B cell (primary cell): ENCODE results near the gene LYSMD1. TPM values are rescaled to one million over a fixed set of nuclear protein-coding genes. Genes with fewer than 3 reads are reported as not detected.

ENCODE experiments used
- ATAC-seq: fragments of 200-7000 bp; cut with Tn5 transposase; one replicate; pipeline ENCODE4 v1.10.0; 2021; ENCODE audit warnings: low read depth, mild to moderate bottlenecking, moderate number of reproducible peaks, moderate library complexity
- CTCF ChIA-PET: fragments of 350-600 bp; sonication (Branson Sonifier 250); formaldehyde crosslinking; loops from one replicate; lab custom pipeline; 2021; ENCODE audit warnings: antibody characterized with exemption, inconsistent platforms; lab: Charles Lee
- POLR2A ChIA-PET: fragments of 350-600 bp; sonication (Branson Sonifier 250); formaldehyde crosslinking; loops from one replicate; lab custom pipeline; 2021; ENCODE audit warnings: antibody characterized with exemption; lab: Charles Lee
- DNase-seq: peaks from one replicate; pipeline ENCODE4 v3.0.0; 2013
- H2AFZ ChIP-seq: 2 replicates; pipeline ENCODE4 v1.6.1; 2012; ENCODE audit warnings: mild to moderate bottlenecking, low read depth, low read length; ENCODE audit not compliant: insufficient read depth, poor library complexity, severe bottlenecking
- H3K27ac ChIP-seq, 2 donors: 1 replicate in 1 of 2; 2 replicates in 1 of 2; pipeline ENCODE4 v1.5.1; 2012 to 2013; ENCODE audit warnings: low read length in 2 of 2, mild to moderate bottlenecking in 2 of 2, moderate library complexity in 1 of 2
- H3K27me3 ChIP-seq, 4 experiments: fragments of 200-600 bp in 1 of 4; sonication (generic) in 1 of 4; replicated peaks in 1 of 4; 1 replicate in 2 of 4; 2 replicates in 2 of 4; pipeline versions ENCODE4 v1.6.1 to v1.7.0; 2013 to 2016; ENCODE audit warnings: low read length in 3 of 4, mild to moderate bottlenecking in 2 of 4, mixed read lengths in 1 of 4, moderate library complexity in 1 of 4; ENCODE audit not compliant: insufficient read depth in 4 of 4, control insufficient read depth in 3 of 4; ENCODE audit errors: control extremely low read depth in 1 of 4
- H3K36me3 ChIP-seq, 2 experiments: replicated peaks in 1 of 2; 1 replicate in 1 of 2; 2 replicates in 1 of 2; pipeline versions ENCODE4 v1.6.1 to v1.7.1; 2013; ENCODE audit warnings: low read length in 1 of 2; ENCODE audit not compliant: insufficient read depth in 2 of 2, control insufficient read depth in 1 of 2; ENCODE audit errors: control extremely low read depth in 1 of 2, extremely low read depth in 1 of 2
- H3K4me1 ChIP-seq, 2 donors: fragments of 200-600 bp in 1 of 2; sonication (generic) in 1 of 2; 1 replicate in 1 of 2; 2 replicates in 1 of 2; pipeline versions ENCODE4 v1.5.1 to v1.6.1; 2013 to 2017; ENCODE audit warnings: low read length in 2 of 2; ENCODE audit not compliant: control insufficient read depth in 2 of 2, insufficient read depth in 2 of 2
- H3K4me2 ChIP-seq: replicated peaks from 2 replicates; pipeline ENCODE3; 2012; ENCODE audit warnings: mild to moderate bottlenecking, low read depth, low read length; ENCODE audit not compliant: poor library complexity, severe bottlenecking
- H3K4me3 ChIP-seq, 5 experiments: fragments of 200-600 bp in 1 of 5; sonication (generic) in 1 of 5; 1 replicate in 3 of 5; 2 replicates in 2 of 5; pipeline versions ENCODE4 v1.5.1 to v1.7.0; 2011 to 2016; ENCODE audit warnings: low read length in 4 of 5, mild to moderate bottlenecking in 4 of 5, low read depth in 2 of 5, control low read depth in 1 of 5, moderate library complexity in 1 of 5; ENCODE audit not compliant: insufficient read depth in 1 of 5; ENCODE audit errors: control extremely low read depth in 1 of 5, extremely low read depth in 1 of 5
- H3K79me2 ChIP-seq: fragments of 200-600 bp; sonication (generic); one replicate; pipeline ENCODE4 v1.6.0; 2016; ENCODE audit warnings: low read length; ENCODE audit not compliant: control insufficient read depth, insufficient read depth
- H3K9ac ChIP-seq: fragments of 200-600 bp; sonication (generic); 2 replicates; pipeline ENCODE4 v1.6.1; 2017; ENCODE audit warnings: mild to moderate bottlenecking, low read length, moderate library complexity
- H3K9me3 ChIP-seq, 3 donors: one replicate each; pipeline versions ENCODE4 v1.6.1 to v1.7.1; 2013; ENCODE audit warnings: low read length in 2 of 3; ENCODE audit not compliant: control insufficient read depth in 2 of 3, insufficient read depth in 1 of 3; ENCODE audit errors: control extremely low read depth in 1 of 3
- H4K20me1 ChIP-seq: 2 replicates; pipeline ENCODE4 v1.6.0; 2012; ENCODE audit warnings: mild to moderate bottlenecking, low read length; ENCODE audit not compliant: insufficient read depth, control insufficient read depth, poor library complexity, severe bottlenecking
- H3K27ac Mint-ChIP-seq: one replicate; pipeline ENCODE4 v1.8.0; 2021; ENCODE audit warnings: mixed read lengths
- H3K27me3 Mint-ChIP-seq: one replicate; pipeline ENCODE4 v1.8.0; 2021; ENCODE audit warnings: mixed read lengths
- H3K4me1 Mint-ChIP-seq: one replicate; pipeline ENCODE4 v1.8.0; 2021; ENCODE audit warnings: mixed read lengths
- H3K4me3 Mint-ChIP-seq: one replicate; pipeline ENCODE4 v1.8.0; 2021; ENCODE audit warnings: mixed read lengths
- H3K9me3 Mint-ChIP-seq: one replicate; pipeline ENCODE4 v1.8.0; 2022; ENCODE audit warnings: mixed read lengths; ENCODE audit not compliant: insufficient read depth
- EZH2 ChIP-seq: IDR thresholded peaks from 2 replicates; pipeline ENCODE4 v1.6.1; 2012; ENCODE audit warnings: borderline replicate concordance, low read depth, mild to moderate bottlenecking, moderate library complexity, low read length; ENCODE audit not compliant: insufficient read depth, poor library complexity, severe bottlenecking
- WGBS: methylation state at CpG from one replicate; pipeline ENCODE4 v1.1.5; 2013; ENCODE audit warnings: missing lambda C conversion rate; ENCODE audit not compliant: insufficient coverage; 5-methylcytosine and 5-hydroxymethylcytosine counted together
- intact Hi-C: fragments of 100-400 bp; cut with micrococcal nuclease; formaldehyde crosslinking; loops from one replicate; pipeline ENCODE4 v1.10.0; 2022
- polyA plus RNA-seq: library from polyadenylated mRNA; depleted of rRNA; stranded (reverse); fragments of >200 nt; gene quantifications from 2 replicates; pipeline ENCODE4 v1.2.3, GENCODE V29; 2012
- total RNA-seq, 2 donors: library from RNA; stranded (reverse); fragments of 120-200 nt in 1 of 2; gene quantifications; 1 replicate in 1 of 2; 2 replicates in 1 of 2; pipeline versions ENCODE4 v1.2.3 to v1.2.4, GENCODE V29; 2013 to 2022
- TF ChIP-seq, protein P1 (sequence below): fragments of 200-600 bp; IDR thresholded peaks from one replicate; pipeline ENCODE4 v1.8.0; 2022; ENCODE audit warnings: antibody characterized with exemption, mild to moderate bottlenecking

Gene LYSMD1
- total and polyA plus RNA-seq, 2 donors (not counting 1 experiment from before 2014, with no cell fraction given) = 1.4 to 5.8 TPM

DNA sequence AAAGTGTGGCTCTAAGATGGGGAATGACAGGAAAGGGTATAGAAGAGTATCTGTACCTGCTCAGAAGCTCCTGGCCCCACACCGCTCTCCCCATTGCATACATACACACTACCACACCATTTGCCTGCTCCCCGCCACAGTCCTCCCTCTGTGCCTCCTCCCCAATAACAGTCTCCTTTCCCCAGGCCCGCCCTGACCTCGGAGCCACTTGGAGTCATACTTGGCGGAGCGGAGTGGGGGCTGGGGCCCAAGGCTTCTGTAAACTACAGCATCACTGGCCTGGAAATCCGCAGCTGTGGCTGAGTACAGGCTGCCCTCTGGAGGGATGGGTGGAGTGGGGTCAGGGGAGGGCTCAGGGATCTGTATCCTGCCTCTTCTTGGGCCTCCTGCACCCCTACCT is 27.9 kb downstream of the LYSMD1 start:
- H3K27ac Mint-ChIP-seq = no peak overlapping the region
- H3K4me3 Mint-ChIP-seq = no peak overlapping the region
- peaks cover 3% of the 10 kb centered on the region for H3K4me1 Mint-ChIP-seq
- H3K9me3 ChIP-seq = no peaks in the 10 kb centered on the region
- H2AFZ ChIP-seq = no peak overlapping the region
- H3K36me3 ChIP-seq = no peaks in the 10 kb centered on the region
- POLR2A ChIA-PET = no interaction called here
- no peaks in the 10 kb centered on the region for H3K27me3 ChIP-seq
- H3K27me3 Mint-ChIP-seq = no peaks in the 10 kb centered on the region
- no peak overlapping the region for H3K27ac ChIP-seq
- DNase-seq = no peak
- no peaks in the 10 kb centered on the region for H4K20me1 ChIP-seq
- 97% methylated on average over 6 of the region's 7 CpGs for WGBS
- no peak overlapping the region for H3K4me3 ChIP-seq
- H3K4me1 ChIP-seq = peaks cover 0 to 4% of the 10 kb centered on the region in 2 donors
- intact Hi-C loops = no loop called here
- H3K79me2 ChIP-seq = no peaks in the 10 kb centered on the region
- no peak overlapping the region for H3K4me2 ChIP-seq
- CTCF ChIA-PET = no interaction called here
- no peak overlapping the region for H3K9ac ChIP-seq
- H3K9me3 Mint-ChIP-seq = no peaks in the 10 kb centered on the region
- no peak for TF ChIP-seq EZH2
- TF ChIP-seq, protein P1, sequence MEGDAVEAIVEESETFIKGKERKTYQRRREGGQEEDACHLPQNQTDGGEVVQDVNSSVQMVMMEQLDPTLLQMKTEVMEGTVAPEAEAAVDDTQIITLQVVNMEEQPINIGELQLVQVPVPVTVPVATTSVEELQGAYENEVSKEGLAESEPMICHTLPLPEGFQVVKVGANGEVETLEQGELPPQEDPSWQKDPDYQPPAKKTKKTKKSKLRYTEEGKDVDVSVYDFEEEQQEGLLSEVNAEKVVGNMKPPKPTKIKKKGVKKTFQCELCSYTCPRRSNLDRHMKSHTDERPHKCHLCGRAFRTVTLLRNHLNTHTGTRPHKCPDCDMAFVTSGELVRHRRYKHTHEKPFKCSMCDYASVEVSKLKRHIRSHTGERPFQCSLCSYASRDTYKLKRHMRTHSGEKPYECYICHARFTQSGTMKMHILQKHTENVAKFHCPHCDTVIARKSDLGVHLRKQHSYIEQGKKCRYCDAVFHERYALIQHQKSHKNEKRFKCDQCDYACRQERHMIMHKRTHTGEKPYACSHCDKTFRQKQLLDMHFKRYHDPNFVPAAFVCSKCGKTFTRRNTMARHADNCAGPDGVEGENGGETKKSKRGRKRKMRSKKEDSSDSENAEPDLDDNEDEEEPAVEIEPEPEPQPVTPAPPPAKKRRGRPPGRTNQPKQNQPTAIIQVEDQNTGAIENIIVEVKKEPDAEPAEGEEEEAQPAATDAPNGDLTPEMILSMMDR = no peak
- ATAC-seq = no peak

DNA sequence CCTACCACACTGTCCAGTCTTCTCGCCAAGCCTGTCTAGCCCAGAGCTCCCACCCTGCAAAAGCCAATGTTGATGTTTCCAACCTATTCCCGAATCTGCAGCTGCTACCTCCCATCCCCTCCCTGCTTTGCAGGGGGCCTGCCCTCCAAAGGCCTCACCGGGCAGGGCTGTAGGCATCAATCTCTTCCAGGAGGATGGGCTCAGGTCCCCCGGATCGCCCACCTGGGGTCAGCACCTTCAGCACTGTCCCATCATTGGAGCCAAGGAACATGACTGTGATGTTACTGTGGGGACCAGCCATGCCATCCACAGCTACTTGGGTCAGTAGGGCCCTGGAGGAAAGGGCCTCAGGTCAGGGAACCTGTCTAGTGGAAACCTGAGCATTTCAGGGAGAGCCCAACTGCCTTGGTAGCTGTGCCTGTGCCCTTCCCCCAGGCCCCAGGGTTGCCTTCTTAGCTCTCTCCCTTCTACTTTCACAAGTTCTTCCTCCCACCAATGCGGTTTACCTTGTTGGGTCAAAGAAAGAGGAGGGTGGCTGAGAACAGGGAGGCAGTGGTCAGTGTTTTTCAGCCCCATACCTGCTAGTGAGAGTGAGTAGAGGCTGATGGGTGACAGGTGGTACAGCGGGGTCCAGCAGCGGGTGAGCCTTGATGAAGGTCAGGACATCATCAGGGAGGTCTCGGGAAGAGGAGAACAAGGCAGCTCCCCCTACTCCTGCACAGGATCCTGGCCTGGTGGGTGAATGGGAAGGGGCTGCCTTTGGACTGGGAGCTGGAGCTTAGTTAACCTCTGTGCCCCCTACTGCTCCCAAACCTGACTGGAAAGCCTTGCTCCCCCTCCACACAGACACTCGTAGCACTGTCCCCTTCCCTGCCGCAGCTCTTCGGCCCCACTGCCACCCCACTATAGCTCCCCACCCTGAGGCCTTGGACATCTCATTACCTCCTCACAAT is 30.0 kb downstream of the LYSMD1 start:
- no peak overlapping the region for H3K27ac Mint-ChIP-seq
- TF ChIP-seq, protein P1 = no peak
- TF ChIP-seq EZH2 = no peak
- peaks cover 6 to 12% of the 10 kb centered on the region in 2 donors for H3K4me1 ChIP-seq
- H3K27me3 Mint-ChIP-seq = no peaks in the 10 kb centered on the region
- no peak overlapping the region for H3K9ac ChIP-seq
- WGBS = 88% methylated on average over 8 of the region's 12 CpGs
- no peak overlapping the region for H3K27ac ChIP-seq
- H3K9me3 ChIP-seq = no peaks in the 10 kb centered on the region
- peaks cover 11% of the 10 kb centered on the region for H3K4me1 Mint-ChIP-seq
- no peak overlapping the region for H3K4me2 ChIP-seq
- intact Hi-C loops = no loop called here
- no peak for ATAC-seq
- H3K4me3 Mint-ChIP-seq = no peak overlapping the region
- no peak overlapping the region for H3K4me3 ChIP-seq
- no peaks in the 10 kb centered on the region for H3K79me2 ChIP-seq
- POLR2A ChIA-PET = no interaction called here
- CTCF ChIA-PET = interaction anchor here (0.6 to 0.8 kb wide), 2 partner anchors 8 to 35 kb away, joined by 3 read pairs; no protein-coding TSS in a partner anchor
- no peaks in the 10 kb centered on the region for H3K36me3 ChIP-seq
- H4K20me1 ChIP-seq = no peaks in the 10 kb centered on the region
- H3K27me3 ChIP-seq = peaks cover 0 to 4% (median 0%) of the 10 kb centered on the region in 4 experiments
- H3K9me3 Mint-ChIP-seq = no peaks in the 10 kb centered on the region
- DNase-seq = no peak
- H2AFZ ChIP-seq = no peak overlapping the region
